ENCODE data around the gene LILRB4.

- TF ChIP-seq CTCF (IDR thresholded peaks at IDR 0.05), result no peak
- no peak for TF ChIP-seq POLR2A (IDR thresholded peaks at IDR 0.05)
Observed at GRCh38 chr19:54660964-54661363, 1.8 kb upstream of the LILRB4 start.
